Skeletal muscle satellite cell (primary cell): ENCODE data around the gene SAMD1.

Experiments used
- H3K27me3 ChIP-seq: 2 replicates; pipeline ENCODE4 v1.7.0; 2013; ENCODE audit warnings: low read length; ENCODE audit not compliant: control insufficient read depth, insufficient read depth
- H3K36me3 ChIP-seq: 2 replicates; pipeline ENCODE4 v1.7.0; 2013; ENCODE audit warnings: mild to moderate bottlenecking, control low read depth, low read length; ENCODE audit not compliant: insufficient read depth
- H3K4me1 ChIP-seq: 2 replicates; pipeline ENCODE4 v1.7.0; 2013; ENCODE audit warnings: low read length; ENCODE audit not compliant: control insufficient read depth, insufficient read depth
- H3K4me2 ChIP-seq: 2 replicates; pipeline ENCODE4 v1.7.0; 2013; ENCODE audit warnings: mild to moderate bottlenecking, low read length
- H3K4me3 ChIP-seq: 2 replicates; pipeline ENCODE4 v1.7.0; 2013; ENCODE audit warnings: low read length
- H3K9ac ChIP-seq: 2 replicates; pipeline ENCODE4 v1.7.0; 2013; ENCODE audit warnings: mild to moderate bottlenecking, low read depth, low read length, moderate library complexity
- H3K9me3 ChIP-seq: replicated peaks from 2 replicates; pipeline ENCODE4 v1.7.0; 2013; ENCODE audit warnings: mild to moderate bottlenecking, control low read depth, low read length

Gene SAMD1

GRCh38 chr19:14085309-14085995 lies 5.1 kb downstream of the SAMD1 start, which contains the start of gene C19orf67:
Gene C19orf67 (minus strand): TSS chr19:14085783. CDS start chr19:14085627, 156 bp downstream.
- Histone ChIP-seq H3K4me1 (peaks cover 12% of the 10 kb centered on the region), H3K4me2 (no peak within 1 kb of the TSS), H3K9me3 (no peaks in the 10 kb centered on the region), H3K36me3 (peaks cover 14% of the 10 kb centered on the region), H3K27me3 (no peaks in the 10 kb centered on the region), H3K9ac (no peak within 1 kb of the TSS), H3K4me3 (no peak within 1 kb of the TSS)

- Histone ChIP-seq H3K4me1 (peaks cover 11% of the 10 kb centered on the region), H3K9me3 (no peaks in the 10 kb centered on the region), H3K4me3 (peak overlapping the region; percentile 86), H3K4me2 (peak overlapping the region; percentile 99), H3K9ac (peak overlapping the region; percentile 88), H3K27me3 (no peaks in the 10 kb centered on the region), H3K36me3 (peaks cover 3% of the 10 kb centered on the region)
Measured at GRCh38 chr19:14082675-14082960, 7.9 kb downstream of the SAMD1 start.

- peak overlapping the region; percentile 86 for H3K4me3 ChIP-seq
- peaks cover 11% of the 10 kb centered on the region for H3K4me1 ChIP-seq
Measured at GRCh38 chr19:14081797-14082674, 8.5 kb downstream of the SAMD1 start.

GRCh38 chr19:14080887-14081796 lies 9.4 kb downstream of the SAMD1 start:
- Histone ChIP-seq H3K4me2 (peak overlapping the region; percentile 99), H3K9ac (peak overlapping the region; percentile 88), H3K4me3 (peak overlapping the region; percentile 86), H3K9me3 (no peaks in the 10 kb centered on the region), H3K4me1 (peaks cover 11% of the 10 kb centered on the region), H3K36me3 (no peaks in the 10 kb centered on the region), H3K27me3 (no peaks in the 10 kb centered on the region)

More at GRCh38 chr19:14081797-14082674, 8.5 kb downstream of the SAMD1 start:
- Histone ChIP-seq H3K9ac (peak overlapping the region; percentile 88), H3K36me3 (peaks cover 3% of the 10 kb centered on the region), H3K9me3 (no peaks in the 10 kb centered on the region), H3K27me3 (no peaks in the 10 kb centered on the region), H3K4me2 (peak overlapping the region; percentile 99)

GRCh38 chr19:14078411-14078810 lies 12.1 kb downstream of the SAMD1 start:
- H3K9ac ChIP-seq: no peak overlapping the region
- H3K36me3 ChIP-seq: no peaks in the 10 kb centered on the region
- no peaks in the 10 kb centered on the region for H3K9me3 ChIP-seq
- H3K4me3 ChIP-seq: no peak overlapping the region
- peaks cover 26% of the 10 kb centered on the region for H3K4me1 ChIP-seq
- no peaks in the 10 kb centered on the region for H3K27me3 ChIP-seq
- no peak overlapping the region for H3K4me2 ChIP-seq

DNA sequence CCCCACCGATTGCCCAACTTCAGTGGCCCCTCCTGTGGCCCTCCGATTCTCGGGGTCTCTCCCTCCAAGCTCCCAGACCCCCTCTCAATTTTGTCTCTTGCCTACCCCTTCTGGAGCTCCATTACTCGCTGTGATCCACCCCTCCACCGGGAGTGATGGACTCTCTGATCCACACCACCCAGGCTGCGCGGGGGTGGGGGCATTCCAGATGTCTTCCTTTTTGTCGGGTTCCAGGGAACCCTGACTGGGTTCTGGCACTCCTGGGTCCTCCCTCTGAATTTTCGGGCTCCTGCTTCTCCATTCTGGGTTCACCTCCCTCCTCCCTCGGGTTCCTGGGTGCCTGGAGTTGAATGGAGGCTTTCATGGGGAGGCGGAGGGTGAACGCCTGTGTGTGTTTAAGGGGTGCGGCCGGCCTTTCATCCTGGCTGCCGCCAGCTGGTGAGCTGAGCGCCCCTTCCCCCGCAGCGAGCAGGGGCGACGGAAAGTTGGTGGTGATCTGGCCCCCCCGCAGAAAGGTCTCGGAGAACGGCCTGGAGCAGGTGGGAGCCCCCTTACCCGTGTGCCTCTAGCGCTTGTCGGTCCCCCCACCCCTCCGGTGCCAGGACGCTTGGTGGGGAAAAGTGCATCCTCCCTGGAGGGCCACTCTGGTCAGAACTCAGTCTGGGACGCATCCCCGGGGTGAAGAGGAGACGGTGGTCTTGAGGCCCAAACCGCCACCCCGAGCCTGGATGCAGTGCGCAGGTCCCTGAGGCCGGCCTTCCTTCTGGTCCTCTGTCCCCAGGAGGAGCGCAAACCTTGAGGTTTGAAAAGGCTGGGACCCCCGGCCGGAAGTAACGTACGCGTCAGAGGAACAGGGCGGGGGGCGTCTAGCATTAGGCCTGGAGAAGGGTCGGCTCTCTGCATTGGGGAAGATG lies 16.4 kb downstream of the SAMD1 start:
- Histone ChIP-seq H3K36me3 (no peaks in the 10 kb centered on the region), H3K4me2 (peak overlapping the region; percentile 96), H3K4me3 (peak overlapping the region; percentile 76), H3K9me3 (no peaks in the 10 kb centered on the region), H3K9ac (peak overlapping the region; percentile 74), H3K4me1 (peaks cover 32% of the 10 kb centered on the region), H3K27me3 (no peaks in the 10 kb centered on the region)

GRCh38 chr19:14073261-14073924 lies 17.2 kb downstream of the SAMD1 start:
- peak overlapping the region; percentile 76 for H3K4me3 ChIP-seq
- H3K4me2 ChIP-seq: peak overlapping the region; percentile 96
- H3K4me1 ChIP-seq: peaks cover 32% of the 10 kb centered on the region
- H3K9me3 ChIP-seq: no peaks in the 10 kb centered on the region
- H3K36me3 ChIP-seq: no peaks in the 10 kb centered on the region
- H3K27me3 ChIP-seq: no peaks in the 10 kb centered on the region
- peak overlapping the region; percentile 74 for H3K9ac ChIP-seq

- H3K27me3 ChIP-seq: no peaks in the 10 kb centered on the region
- H3K4me3 ChIP-seq: peak within 1 kb of the TSS; percentile 76
- peaks cover 32% of the 10 kb centered on the region for H3K4me1 ChIP-seq
- peak within 1 kb of the TSS; percentile 96 for H3K4me2 ChIP-seq
- H3K9me3 ChIP-seq: no peaks in the 10 kb centered on the region
- peak within 1 kb of the TSS; percentile 74 for H3K9ac ChIP-seq
- no peaks in the 10 kb centered on the region for H3K36me3 ChIP-seq
Measured at GRCh38 chr19:14072535-14073260, 17.9 kb downstream of the SAMD1 start, which contains the start of gene MISP3. Gene MISP3 (plus strand): TSS chr19:14072786. CDS start chr19:14073310, 524 bp downstream.

DNA sequence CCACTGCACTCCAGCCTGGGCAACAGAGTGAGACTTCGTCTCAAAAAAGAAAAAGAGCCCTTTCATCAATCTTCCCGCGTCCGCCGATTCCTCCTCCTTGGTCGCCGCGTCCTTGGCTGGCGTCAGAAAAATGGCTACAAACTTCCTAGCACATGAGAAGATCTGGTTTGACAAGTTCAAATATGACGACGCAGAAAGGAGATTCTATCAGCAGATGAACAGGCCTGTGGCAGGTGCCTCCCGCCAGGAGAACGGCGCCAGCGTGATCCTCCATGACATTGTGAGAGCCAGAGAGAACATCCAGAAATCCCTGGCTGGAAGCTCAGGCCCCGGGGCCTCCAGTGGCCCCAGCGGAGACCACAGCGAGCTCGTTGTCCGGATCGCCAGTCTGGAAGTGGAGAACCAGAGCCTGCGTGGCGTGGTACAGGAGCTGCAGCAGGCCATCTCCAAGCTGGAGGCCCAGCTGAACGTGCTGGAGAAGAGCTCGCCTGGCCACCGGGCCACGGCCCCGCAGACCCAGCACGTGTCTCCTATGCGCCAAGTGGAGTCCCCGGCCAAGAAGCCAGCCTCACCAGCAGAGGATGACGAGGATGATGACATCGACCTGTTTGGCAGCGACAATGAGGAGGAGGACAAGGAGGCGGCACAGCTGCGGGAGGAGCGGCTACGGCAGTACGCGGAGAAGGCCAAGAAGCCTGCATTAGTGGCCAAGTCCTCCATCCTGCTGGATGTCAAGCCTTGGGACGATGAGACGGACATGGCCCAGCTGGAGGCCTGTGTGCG lies 20.1 kb downstream of the SAMD1 start:
- Histone ChIP-seq H3K36me3 (no peaks in the 10 kb centered on the region), H3K4me3 (no peak overlapping the region), H3K4me1 (peaks cover 31% of the 10 kb centered on the region), H3K4me2 (no peak overlapping the region), H3K27me3 (no peaks in the 10 kb centered on the region), H3K9ac (no peak overlapping the region), H3K9me3 (no peaks in the 10 kb centered on the region)
